ENCODE data around the gene TBC1D22B.

Gene TBC1D22B

DNA sequence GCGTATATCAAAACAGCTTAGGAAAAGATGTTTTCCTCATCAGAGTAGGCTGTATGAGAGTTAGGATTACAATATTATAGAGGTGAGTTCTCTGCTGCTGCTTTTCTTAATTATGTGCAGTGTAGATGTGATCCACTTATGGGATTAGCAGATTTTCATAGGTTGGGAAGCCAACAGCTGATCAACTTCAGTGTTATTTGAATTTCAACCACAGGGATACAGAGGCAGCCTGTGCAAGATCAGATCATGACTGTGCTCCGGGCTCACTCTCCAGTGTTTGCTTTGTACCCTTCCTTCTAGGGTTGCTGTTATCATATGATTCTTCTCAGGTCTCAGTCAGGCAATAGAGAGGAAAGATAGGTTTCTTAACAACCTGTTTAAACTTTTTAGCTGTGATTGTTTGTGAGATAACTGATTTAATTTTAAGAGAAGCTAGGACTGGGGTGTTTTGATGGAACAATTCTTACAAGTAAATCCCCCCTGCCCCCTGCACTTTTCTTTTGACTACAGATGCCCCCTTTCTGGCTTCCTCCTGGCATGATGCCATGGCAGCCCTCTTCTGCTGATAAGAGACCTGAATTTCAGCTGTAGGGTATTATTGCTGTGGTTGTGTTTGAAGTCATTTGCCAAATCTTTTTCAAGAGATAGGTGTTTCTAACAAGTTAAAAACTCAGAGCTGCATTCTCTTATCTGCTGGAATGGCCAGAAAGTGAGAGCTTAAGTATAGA lies 104.7 kb downstream of the TBC1D22B start:
- no peak for DNase-seq

GRCh38 chr6:37365791-37366190 lies 108.2 kb downstream of the TBC1D22B start:
- peak; percentile 54 for DNase-seq

GRCh38 chr6:37366910-37367309 lies 109.3 kb downstream of the TBC1D22B start:
- no peak for DNase-seq

- DNase-seq, result no peak
Measured at GRCh38 chr6:37368961-37369320, 111.4 kb downstream of the TBC1D22B start.

DNA sequence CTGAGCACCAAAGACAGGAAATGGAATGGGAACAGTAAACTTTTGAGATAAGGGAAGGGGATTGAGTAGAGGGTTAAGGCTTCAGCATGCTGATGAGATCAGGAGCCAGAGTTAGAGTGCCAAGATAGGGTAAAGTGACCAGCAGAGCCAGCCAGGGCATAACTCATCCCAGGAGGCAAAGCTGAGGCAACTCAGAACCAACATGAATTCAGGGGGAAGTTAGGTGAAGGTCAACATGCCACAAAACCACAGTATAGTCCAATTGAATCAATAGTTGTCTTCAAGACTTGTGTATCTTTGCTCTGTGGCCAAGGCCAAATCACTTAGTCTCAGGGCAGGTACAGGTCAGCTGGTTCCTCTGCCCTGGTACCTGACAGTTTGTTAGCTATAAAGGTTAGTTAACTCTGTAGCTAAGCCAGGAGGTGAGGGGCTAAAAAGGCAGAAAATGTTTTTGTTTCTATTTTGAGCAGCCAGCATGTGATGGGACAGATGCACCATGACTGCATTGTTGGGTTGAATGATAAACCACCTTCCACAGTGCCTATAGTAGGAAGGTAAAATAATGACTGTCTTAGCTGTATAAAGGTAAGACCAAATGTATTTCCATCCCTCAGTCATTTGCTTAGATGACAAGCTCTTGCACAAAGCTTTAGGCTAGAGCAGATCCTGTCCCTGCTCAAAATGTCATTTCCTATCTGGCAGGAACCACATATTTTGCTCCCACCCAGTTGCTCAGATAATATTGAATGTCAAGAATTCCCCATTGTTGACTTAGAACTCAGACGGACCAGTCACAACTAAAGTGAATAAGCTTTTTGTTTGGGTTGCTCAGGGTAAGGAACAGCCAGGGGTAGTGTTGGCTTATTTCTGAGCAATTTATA lies 112.0 kb downstream of the TBC1D22B start:
- DNase-seq, result no peak

GRCh38 chr6:37371154-37372083 lies 113.8 kb downstream of the TBC1D22B start:
- no peak for DNase-seq

DNA sequence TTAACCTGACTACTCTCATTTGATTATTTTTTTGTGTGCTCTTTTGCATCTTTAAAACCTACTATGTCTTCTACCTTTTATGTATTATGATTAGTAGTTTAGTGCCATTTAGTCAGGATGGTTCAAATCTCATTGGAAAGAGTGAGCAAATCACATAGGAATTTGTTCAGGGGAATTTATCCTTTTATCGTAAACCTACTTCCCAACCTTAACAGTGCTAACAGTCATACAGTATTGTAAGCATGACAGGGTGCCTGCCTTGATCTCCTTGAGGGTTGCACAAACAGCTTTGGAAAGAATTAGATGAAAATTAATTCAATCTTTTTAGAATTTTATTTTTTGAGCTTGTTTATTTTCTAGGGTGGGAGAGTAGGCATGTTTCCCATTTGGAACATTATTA lies 114.5 kb downstream of the TBC1D22B start:
- no peak for DNase-seq

GRCh38 chr6:37373822-37374471 lies 116.4 kb downstream of the TBC1D22B start:
- DNase-seq, result peak; percentile 67

- DNase-seq, result no peak
Measured at GRCh38 chr6:37375376-37375775, 117.8 kb downstream of the TBC1D22B start.

DNA sequence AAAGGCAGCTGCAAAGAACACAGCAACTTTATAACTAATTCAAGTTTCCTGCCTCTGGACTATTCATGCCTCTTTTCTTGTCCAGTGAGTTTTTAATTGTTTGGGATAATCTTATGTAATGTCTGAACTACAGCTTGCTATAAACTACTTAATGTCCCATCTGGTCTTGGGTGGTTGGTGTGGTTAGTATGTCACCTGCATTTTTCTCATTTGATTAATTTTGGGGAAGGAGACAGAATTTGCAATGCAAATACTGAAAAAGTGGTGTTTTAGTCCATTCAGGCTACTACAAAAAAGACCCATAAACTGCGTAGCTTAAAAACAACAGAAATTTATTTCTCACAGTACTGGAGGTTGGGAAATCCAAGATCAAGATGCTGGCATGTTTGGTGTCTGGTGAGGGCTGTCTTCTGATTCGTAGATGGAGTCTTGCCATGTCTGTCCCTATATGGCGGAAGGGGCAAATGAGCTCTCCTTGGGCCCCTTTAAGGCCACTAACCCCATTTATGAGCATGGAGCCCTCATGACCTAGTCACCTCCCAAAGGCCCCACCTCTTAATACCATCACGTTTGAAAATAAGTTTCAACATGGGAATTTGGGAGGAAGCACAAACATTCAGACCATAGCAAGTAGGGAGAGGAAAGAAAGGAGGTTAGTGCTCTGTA lies 118.6 kb downstream of the TBC1D22B start:
- no peak for DNase-seq

GRCh38 chr6:37381579-37381978 lies 124.0 kb downstream of the TBC1D22B start:
- DNase-seq, result peak; percentile 78
